OCI-M1 (cell line): ENCODE data around the gene ACTN1.

Experiments
- DNase-seq: peaks from one replicate; lab custom pipeline; 2025; lab: John Stamatoyannopoulos, UW

ACTN1 gene

GRCh38 chr14:68969278-68970033 lies 9.6 kb downstream of the ACTN1 start:
- no peak for DNase-seq

- no peak for DNase-seq
Observed at GRCh38 chr14:68968721-68969120, 10.4 kb downstream of the ACTN1 start.

GRCh38 chr14:68968051-68968450 lies 11.1 kb downstream of the ACTN1 start:
- no peak for DNase-seq

- DNase-seq = no peak
Observed at GRCh38 chr14:68967459-68967940, 11.6 kb downstream of the ACTN1 start.

- DNase-seq = no peak
Observed at GRCh38 chr14:68966872-68967301, 12.2 kb downstream of the ACTN1 start.

- no peak for DNase-seq
Observed at GRCh38 chr14:68965261-68965761, 13.8 kb downstream of the ACTN1 start.

- no peak for DNase-seq
Observed at GRCh38 chr14:68964300-68965093, 14.6 kb downstream of the ACTN1 start.

GRCh38 chr14:68962681-68963080 lies 16.4 kb downstream of the ACTN1 start:
- DNase-seq = no peak

GRCh38 chr14:68961781-68962584 lies 17.1 kb downstream of the ACTN1 start:
- DNase-seq = no peak

GRCh38 chr14:68961361-68961760 lies 17.7 kb downstream of the ACTN1 start:
- DNase-seq = no peak

GRCh38 chr14:68960123-68960522 lies 19.0 kb downstream of the ACTN1 start:
- no peak for DNase-seq

GRCh38 chr14:68959035-68959434 lies 20.1 kb downstream of the ACTN1 start:
- no peak for DNase-seq

- DNase-seq = no peak
Observed at GRCh38 chr14:68958553-68958952, 20.5 kb downstream of the ACTN1 start.

- no peak for DNase-seq
Observed at GRCh38 chr14:68957775-68958174, 21.3 kb downstream of the ACTN1 start.

- DNase-seq = no peak
Observed at GRCh38 chr14:68956724-68957123, 22.4 kb downstream of the ACTN1 start.

- DNase-seq = no peak
Observed at GRCh38 chr14:68955851-68956179, 23.3 kb downstream of the ACTN1 start.

- DNase-seq = no peak
Observed at GRCh38 chr14:68955164-68955850, 23.8 kb downstream of the ACTN1 start.

- no peak for DNase-seq
Observed at GRCh38 chr14:68953196-68953555, 25.9 kb downstream of the ACTN1 start.

GRCh38 chr14:68952531-68953195 lies 26.4 kb downstream of the ACTN1 start:
- DNase-seq = no peak

- no peak for DNase-seq
Observed at GRCh38 chr14:68951800-68952530, 27.1 kb downstream of the ACTN1 start.
